Activated T-cell treated with anti-CD3 and anti-CD28 coated beads for 48 hours (primary cell): ENCODE data around the gene SH2D6.
A peak's percentile ranks its signal among the peaks of the same experiment; 100 is the strongest.
"Not testable (repeated sequence)": the region's sequence is repeated elsewhere in the genome, so short reads cannot be mapped to it uniquely, and the experiment has no call there.

ENCODE experiments used
- DNase-seq: peaks from one replicate; pipeline ENCODE4 v3.0.0-alpha.2; 2020; ENCODE audit warnings: low read depth

Gene SH2D6

GRCh38 chr2:85422072-85422457, 3.6 kb downstream of the SH2D6 start:
- DNase-seq: no peak

DNA sequence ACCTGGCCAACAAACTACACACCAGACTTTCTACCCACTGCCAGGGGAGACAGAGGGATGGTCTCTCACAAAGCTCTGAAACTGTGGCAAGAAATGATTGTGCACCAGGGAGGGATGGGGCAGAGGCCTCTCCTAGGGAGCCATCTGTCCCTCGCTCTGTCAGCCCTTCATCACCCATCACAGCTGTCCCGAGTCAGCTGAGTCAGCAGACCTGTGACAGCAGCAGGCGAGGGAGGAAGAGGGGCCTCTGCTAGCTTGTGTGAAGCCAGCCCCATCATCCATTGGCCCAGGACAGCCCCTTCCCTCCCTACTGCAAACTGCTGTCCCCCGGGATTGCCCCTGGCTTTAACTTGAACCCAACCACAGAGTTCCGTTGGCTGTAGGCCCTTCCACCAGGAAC, 5.0 kb downstream of the SH2D6 start:
- no peak for DNase-seq

- DNase-seq: no peak
Observed at GRCh38 chr2:85425588-85425987, 7.1 kb downstream of the SH2D6 start.

- DNase-seq: no peak
Observed at GRCh38 chr2:85427300-85427835, 8.9 kb downstream of the SH2D6 start.

DNA sequence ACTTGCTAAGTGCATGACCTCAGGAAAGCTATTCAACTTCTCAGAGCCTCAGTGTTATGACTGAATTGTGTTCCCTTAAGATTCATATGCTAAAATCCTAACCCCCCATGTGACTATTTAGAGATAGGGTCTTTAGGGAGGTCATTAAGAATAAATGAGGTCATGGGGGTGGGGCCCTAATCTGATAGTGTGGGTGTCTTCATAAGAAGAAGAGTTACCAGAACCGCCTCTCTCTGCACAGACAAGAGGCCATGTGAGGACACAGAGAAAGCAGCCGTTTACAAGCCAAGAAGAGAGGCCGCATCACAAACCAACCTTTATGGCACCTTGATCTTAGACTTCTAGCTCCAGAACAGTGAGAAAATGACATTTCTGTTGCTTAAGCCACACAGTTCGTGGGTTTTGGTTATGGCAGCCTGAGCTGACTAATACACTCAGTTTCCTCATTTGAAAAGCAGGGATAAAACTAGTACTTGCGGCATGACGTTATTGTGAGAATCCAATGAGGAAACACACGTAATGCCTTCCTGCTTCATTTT, 9.9 kb downstream of the SH2D6 start:
- DNase-seq: no peak

DNA sequence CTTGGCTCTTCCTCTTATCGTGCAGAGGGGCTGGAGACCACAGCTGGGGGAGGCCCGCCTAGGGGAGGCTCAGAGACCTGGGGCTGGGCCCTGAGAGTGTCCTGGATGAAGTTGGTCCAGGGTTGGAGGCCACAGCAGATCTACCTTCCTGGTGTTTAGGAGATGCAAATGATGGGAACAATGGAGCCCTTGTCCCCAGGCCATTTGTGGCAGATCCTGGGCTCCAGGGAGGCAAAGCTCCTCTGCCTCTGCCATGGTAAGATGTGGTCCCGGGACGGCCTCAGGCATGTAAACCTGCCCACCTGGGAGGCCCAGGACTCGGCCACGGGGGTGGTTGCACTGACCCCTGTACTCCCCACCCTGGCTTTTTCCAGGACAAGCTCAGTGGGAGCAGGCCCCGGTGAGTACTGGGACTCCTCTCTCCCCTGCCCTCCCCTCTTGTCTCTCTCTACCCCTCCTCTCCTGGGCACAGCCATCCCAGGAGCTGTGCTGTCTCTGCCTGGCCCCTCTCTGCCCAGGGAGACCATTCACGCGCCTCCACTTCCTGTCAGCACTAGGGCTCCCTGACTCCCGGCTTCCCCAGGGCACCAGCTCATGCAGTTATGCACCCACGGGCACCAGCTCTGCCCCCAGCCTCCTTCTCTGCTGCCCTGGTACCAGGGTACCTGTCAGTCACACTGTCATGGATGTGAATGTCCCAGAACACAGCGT, 10.9 kb downstream of the SH2D6 start:
- DNase-seq: no peak

GRCh38 chr2:85429924-85430289, 11.4 kb downstream of the SH2D6 start:
- no peak for DNase-seq

DNA sequence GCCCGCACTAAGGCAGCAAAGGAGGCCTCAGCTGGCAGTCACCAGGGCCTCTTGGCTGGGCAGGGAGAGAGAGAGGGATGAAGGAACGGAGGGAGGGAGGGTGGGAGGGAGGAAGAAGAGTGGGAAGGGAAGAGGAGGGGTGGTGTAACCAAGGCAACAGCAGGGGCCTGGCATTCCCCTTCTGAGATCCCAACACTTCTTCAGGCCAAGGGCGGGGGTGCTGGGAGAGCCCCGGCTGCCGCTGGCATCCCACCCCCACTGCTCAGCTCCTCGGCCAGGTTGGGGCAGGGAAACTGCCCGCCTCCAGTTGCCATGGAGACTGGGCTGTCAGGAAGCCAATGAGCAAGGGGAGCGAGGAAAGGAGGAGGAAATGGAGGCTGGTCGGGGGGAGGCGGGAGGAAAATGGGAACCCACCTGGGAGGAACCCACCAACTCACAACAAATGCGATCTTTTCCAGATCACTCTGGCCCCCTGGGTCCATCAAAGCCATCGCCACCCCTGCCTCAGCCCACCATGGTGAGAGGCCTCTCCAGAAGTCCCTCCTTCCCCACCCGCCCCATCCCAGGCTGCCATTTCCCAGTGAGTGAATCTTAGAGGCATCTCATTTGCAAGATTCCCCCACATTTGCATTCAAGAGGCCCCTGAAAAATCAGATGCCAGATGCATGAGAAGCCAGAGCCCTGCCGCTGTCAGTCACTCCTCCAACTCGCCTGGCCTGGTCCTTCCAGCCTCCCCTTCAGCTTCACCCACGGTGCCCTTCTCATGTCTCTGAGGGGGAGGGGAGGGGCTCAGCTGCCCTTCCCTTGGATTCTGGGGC, 12.4 kb downstream of the SH2D6 start:
- DNase-seq: no peak

GRCh38 chr2:85431570-85432205, 13.2 kb downstream of the SH2D6 start:
- DNase-seq: no peak

- no peak for DNase-seq
Observed at GRCh38 chr2:85433511-85434089, 15.1 kb downstream of the SH2D6 start.

GRCh38 chr2:85434696-85435095, 16.2 kb downstream of the SH2D6 start:
- DNase-seq: no peak

DNA sequence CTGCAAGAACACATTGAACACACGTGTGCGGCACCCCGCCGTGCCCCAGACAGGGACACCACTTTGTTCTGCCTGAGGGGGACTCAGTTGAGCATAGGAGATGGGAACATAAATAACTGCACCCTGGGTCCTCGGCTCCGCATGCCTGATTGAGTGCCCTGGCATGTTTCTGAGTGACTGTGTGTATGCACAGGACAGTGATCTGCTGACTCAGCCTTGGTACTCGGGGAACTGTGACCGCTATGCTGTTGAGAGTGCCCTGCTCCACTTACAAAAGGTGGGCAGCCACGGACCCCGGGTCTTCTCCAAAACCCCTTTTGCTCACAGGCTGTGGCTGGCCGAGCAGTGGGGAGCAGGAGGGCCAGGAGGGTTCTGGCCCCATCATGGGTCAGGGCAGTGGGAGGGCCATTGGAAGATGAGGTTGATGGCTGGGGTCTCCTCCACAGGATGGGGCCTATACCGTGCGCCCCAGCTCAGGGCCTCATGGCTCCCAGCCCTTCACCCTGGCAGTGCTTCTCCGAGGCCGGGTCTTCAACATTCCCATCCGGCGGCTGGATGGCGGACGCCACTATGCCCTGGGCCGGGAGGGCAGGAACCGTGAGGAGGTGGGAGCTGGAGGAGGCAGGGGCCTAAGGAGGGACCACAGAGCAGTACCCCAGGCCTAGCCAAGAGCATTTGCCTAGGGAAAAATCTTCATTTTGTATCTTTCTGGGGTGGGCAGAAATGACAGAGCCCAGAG, 16.9 kb downstream of the SH2D6 start:
- DNase-seq: no peak

DNA sequence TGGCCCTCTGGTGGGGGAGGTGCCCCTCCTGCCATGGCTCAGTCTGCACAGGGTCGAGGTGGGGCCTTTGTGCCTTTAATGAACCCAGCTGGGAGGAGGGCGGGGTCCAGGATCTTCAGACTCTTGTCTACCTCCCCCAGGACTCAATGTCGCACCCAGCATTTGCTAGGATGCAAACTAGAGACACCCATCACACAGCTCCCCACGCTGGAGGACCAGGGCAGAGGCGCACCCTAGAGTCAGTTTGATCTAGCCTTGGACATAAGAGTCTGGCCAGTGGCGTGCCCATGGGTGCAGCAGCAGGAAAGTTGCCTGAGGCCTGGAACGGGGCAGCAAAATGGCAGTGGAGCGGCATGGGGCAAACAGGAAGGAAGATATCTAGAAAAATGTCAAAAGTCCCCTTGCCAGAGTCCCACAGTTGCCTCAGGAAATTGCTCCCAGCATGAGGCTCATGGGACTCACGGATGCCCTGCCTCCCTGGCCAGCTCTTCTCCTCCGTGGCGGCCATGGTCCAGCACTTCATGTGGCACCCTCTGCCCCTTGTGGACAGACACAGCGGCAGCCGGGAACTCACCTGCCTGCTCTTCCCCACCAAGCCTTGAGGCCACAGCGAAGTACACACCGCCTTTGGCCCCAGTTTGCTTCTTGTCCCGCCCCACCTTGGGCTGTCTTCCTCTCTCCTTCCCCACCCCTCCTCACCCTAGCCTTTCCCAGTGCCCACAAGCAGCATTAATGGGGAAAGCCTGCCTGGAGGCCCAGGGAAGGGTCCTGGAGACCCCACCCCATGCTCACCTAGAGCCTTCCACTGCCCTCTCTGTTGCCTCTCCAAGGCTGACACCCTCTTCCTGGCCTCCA, 17.7 kb downstream of the SH2D6 start:
- no peak for DNase-seq

GRCh38 chr2:85436836-85437487, 18.4 kb downstream of the SH2D6 start:
- DNase-seq: no peak

DNA sequence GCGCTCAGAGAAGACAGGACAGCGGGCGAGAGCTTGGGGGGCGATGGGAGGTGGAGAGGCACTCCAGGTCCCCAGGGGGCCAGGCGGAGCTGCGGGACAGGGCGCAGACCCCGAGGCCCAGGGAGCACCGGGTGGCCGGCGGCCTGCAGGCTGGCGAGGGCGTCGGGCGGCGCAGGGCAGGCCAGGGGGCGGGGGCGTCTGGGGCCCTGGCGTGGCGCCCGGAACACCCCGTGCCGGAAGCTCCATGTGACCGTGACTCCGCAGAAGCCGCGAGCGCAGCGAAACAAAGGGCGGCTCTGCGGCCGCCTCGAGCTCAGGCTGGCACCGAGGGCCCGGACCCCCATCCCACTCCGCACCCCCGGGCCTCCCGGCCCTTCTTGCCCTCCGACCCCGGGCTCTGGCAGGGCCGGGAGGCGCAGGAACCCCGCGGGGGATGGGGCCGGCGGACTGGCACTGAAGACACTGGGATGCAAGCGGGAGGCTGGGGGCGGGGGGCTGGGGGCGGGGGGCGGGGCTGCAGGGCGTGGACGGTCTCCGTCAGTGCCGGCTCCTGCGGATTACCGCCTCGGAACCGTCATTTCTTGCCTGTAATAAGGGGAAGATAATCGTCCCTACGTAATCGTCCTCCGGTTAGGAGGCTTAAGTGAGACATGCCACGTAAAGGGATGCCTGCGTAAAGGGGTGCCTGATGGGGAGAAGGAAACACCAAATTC, 19.1 kb downstream of the SH2D6 start:
- peak; percentile 69 for DNase-seq

DNA sequence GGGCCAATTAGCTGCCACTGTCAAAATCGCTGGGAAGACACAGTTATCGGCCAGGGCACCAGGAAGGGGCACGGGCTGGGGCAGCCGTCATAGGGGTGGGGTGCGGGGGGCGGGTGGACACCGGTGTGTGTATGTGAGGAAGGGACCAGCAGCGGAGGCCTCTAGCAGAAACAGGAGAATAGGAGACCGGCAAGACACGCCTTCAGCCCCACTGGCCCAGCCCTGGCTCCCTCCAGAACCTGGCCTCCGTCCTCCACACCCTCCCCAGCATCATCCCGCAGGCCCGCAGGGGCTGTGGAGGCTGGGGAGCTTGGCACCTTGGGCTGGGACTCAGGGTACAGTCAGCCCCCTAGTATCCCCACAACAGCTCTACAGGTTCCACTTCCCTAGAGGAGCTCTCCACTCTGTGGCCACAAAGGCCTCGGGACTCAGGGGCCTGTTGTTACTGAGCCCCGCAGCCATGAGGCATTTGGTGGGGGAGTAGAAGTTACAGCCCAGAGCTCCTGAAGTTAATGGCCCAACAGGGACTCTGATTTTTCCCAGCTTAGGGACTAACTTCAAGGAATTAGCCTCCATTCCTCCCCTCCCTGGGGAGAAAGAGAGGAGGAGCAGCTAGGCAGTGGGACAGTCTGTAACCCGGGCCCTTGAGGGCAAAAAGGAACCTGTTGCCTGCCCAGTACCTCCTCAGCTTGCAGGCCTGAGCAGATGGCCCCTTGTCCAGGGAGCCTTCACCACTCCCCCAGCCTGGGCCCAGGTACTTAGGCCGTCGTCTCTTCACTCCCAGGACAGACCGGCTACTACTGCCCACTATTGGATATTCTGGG, 19.9 kb downstream of the SH2D6 start:
- no peak for DNase-seq

- DNase-seq: no peak
Observed at GRCh38 chr2:85439025-85439472, 20.5 kb downstream of the SH2D6 start.

GRCh38 chr2:85439569-85439968, 21.1 kb downstream of the SH2D6 start:
- not testable (repeated sequence) for DNase-seq
